K562 (cell line): ENCODE data around the gene ZNF385C. TPM values are rescaled to one million over a fixed set of nuclear protein-coding genes. Genes with fewer than 3 reads are reported as not detected.

Source experiments
- ATAC-seq: fragments of 200-7000 bp; cut with Tn5 transposase; 3 replicates; pipeline ENCODE4 v1.9.1; 2020; ENCODE audit warnings: moderate library complexity
- BruUV-seq: library from RNA; stranded (reverse); fragments of 400-500 nt; replicated peaks from 2 replicates; lab custom pipeline; 2021; lab: Mats Ljungman, UMichigan
- CTCF ChIA-PET: fragments of 300-600 bp; formaldehyde crosslinking; extraction: SDS; loops from one replicate; lab custom pipeline; 2021; ENCODE audit warnings: low intra/inter-chr PET ratio; lab: Yijun Ruan, JAX
- POLR2A ChIA-PET: fragments of 300-600, 350-650 bp; sonication (Branson Sonifier 250); formaldehyde crosslinking; extraction: SDS; loops from one replicate; lab custom pipeline; 2021; ENCODE audit warnings: antibody characterized with exemption, inconsistent platforms; lab: Yijun Ruan, JAX
- DNase-seq, 4 experiments: peaks; one replicate each; pipeline versions ENCODE4 v3.0.0 to v3.0.0-alpha.2; 2011 to 2018; ENCODE audit warnings: low spot score in 3 of 4, mixed read lengths in 3 of 4; ENCODE audit errors: extremely low read depth in 1 of 4
- FAIRE-seq: peaks from 2 replicates; lab custom pipeline; 2011; peaks lifted over from hg19 to GRCh38; lab: Jason Lieb, UNC
- H2AFZ ChIP-seq: 2 replicates; pipeline ENCODE4 v1.6.0; 2011; ENCODE audit warnings: low read depth, low read length, control low read depth, inconsistent platforms
- H3K27ac ChIP-seq: fragments of 200-600 bp; 3 replicates; pipeline ENCODE4 v1.8.0; 2011; ENCODE audit warnings: low read depth, mild to moderate bottlenecking, control low read depth, inconsistent platforms, low read length, moderate library complexity, mixed read lengths; ENCODE audit errors: extremely low read depth
- H3K27me3 ChIP-seq, 2 experiments: fragments of 300-600 bp in 1 of 2; 2 replicates in 1 of 2; 3 replicates in 1 of 2; pipeline versions ENCODE4 v1.6.0 to v1.8.0; 2011; ENCODE audit warnings: inconsistent platforms in 2 of 2, low read length in 2 of 2, mild to moderate bottlenecking in 1 of 2, mixed read lengths in 1 of 2, moderate library complexity in 1 of 2; ENCODE audit not compliant: control insufficient read depth in 2 of 2, insufficient read depth in 2 of 2
- H3K36me3 ChIP-seq: fragments of 300-600 bp; 3 replicates; pipeline ENCODE4 v1.8.0; 2011; ENCODE audit warnings: mild to moderate bottlenecking, low read length, inconsistent platforms; ENCODE audit not compliant: control insufficient read depth, insufficient read depth
- H3K4me1 ChIP-seq, 2 experiments: fragments of 200-600 bp in 1 of 2; replicated peaks in 1 of 2; 2 replicates in 1 of 2; 3 replicates in 1 of 2; pipeline versions ENCODE4 v1.5.1 to v1.8.0; 2011; ENCODE audit warnings: inconsistent platforms in 2 of 2, low read length in 2 of 2, mild to moderate bottlenecking in 1 of 2, mixed read lengths in 1 of 2, moderate library complexity in 1 of 2; ENCODE audit not compliant: control insufficient read depth in 2 of 2, insufficient read depth in 2 of 2
- H3K4me2 ChIP-seq: 2 replicates; pipeline ENCODE4 v1.6.1; 2011; ENCODE audit warnings: low read length, control low read depth, inconsistent platforms, mixed read lengths; ENCODE audit not compliant: insufficient read depth
- H3K4me3 ChIP-seq: fragments of 200-600 bp; sonication (generic), shearing (Covaris generic); 2 replicates; pipeline ENCODE4 v1.5.1; 2016; ENCODE audit warnings: control low read depth, inconsistent platforms
- H3K79me2 ChIP-seq: fragments of 200-600 bp; 3 replicates; pipeline ENCODE4 v1.8.0; 2011; ENCODE audit warnings: low read length, inconsistent platforms; ENCODE audit not compliant: control insufficient read depth, insufficient read depth
- H3K9ac ChIP-seq, 2 experiments: 2 replicates each; pipeline versions ENCODE4 v1.6.0 to v1.6.1; 2011; ENCODE audit warnings: low read depth in 2 of 2, low read length in 2 of 2, control low read depth in 1 of 2, inconsistent platforms in 1 of 2, mild to moderate bottlenecking in 1 of 2, mixed read lengths in 1 of 2; ENCODE audit not compliant: insufficient read depth in 1 of 2
- H3K9me1 ChIP-seq: one replicate; pipeline ENCODE4 v1.6.0; 2011; ENCODE audit warnings: inconsistent platforms, mild to moderate bottlenecking, low read length, moderate library complexity; ENCODE audit not compliant: control insufficient read depth, insufficient read depth
- H3K9me3 ChIP-seq: replicated peaks from 2 replicates; pipeline ENCODE4 v1.5.1; 2011; ENCODE audit warnings: low read depth, low read length, inconsistent platforms; ENCODE audit not compliant: control insufficient read depth, insufficient read depth
- H4K20me1 ChIP-seq: replicated peaks from 2 replicates; pipeline ENCODE4 v1.6.1; 2011; ENCODE audit warnings: low read length, inconsistent platforms, mixed read lengths; ENCODE audit not compliant: control insufficient read depth, insufficient read depth
- BRF1 ChIP-seq: IDR thresholded peaks from 3 replicates; pipeline ENCODE4 v1.6.1; 2011; ENCODE audit warnings: borderline replicate concordance, mild to moderate bottlenecking; ENCODE audit not compliant: insufficient read length; ENCODE audit errors: extremely low read depth
- CBFA2T2 ChIP-seq: fragments of 450-650 bp; conservative IDR thresholded peaks from 2 replicates; pipeline ENCODE4 v1.6.1; 2017; ENCODE audit warnings: mild to moderate bottlenecking
- CREM ChIP-seq: IDR thresholded peaks from 2 replicates; pipeline ENCODE4 v1.6.1; 2014; ENCODE audit warnings: antibody characterized with exemption, low read depth
- DEAF1 ChIP-seq: fragments of 450-650 bp; formaldehyde crosslinking; IDR thresholded peaks from 2 replicates; pipeline ENCODE4 v1.4.0; 2020; ENCODE audit warnings: mild to moderate bottlenecking, moderate library complexity
- DLX4 ChIP-seq: fragments of 250-450 bp; sonication (Bioruptor Pico); IDR thresholded peaks from 2 replicates; pipeline ENCODE4 v1.6.1; 2021; ENCODE audit warnings: mild to moderate bottlenecking
- HBP1 ChIP-seq: fragments of 450-650 bp; formaldehyde crosslinking; IDR thresholded peaks from 2 replicates; pipeline ENCODE4 v1.4.0; 2022; ENCODE audit warnings: missing genetic modification characterization
- KLF13 ChIP-seq: fragments of 450-650 bp; IDR thresholded peaks from 2 replicates; pipeline ENCODE4 v1.6.1; 2016; ENCODE audit warnings: missing genetic modification characterization, low read depth, mild to moderate bottlenecking, missing compliant biosample characterization, moderate library complexity, borderline replicate concordance
- KLF16 ChIP-seq: IDR thresholded peaks from 2 replicates; pipeline ENCODE4 v1.6.1; 2016; ENCODE audit warnings: antibody characterized with exemption
- LCOR ChIP-seq: sonication (generic); formaldehyde crosslinking; IDR thresholded peaks from 2 replicates; pipeline ENCODE4 v1.8.0; 2022; ENCODE audit warnings: mild to moderate bottlenecking, missing genetic modification reagents
- MAFF ChIP-seq: IDR thresholded peaks from 2 replicates; pipeline ENCODE4 v1.6.1; 2012; ENCODE audit warnings: low read length, improper control_type of control experiment
- NR2C2 ChIP-seq, 2 experiments: fragments of 200-800 bp in 1 of 2; sonication (Bioruptor generic) in 1 of 2; sonication (generic) in 1 of 2; formaldehyde crosslinking in 1 of 2; IDR thresholded peaks; 2 replicates each; pipeline versions ENCODE4 v1.6.1 to v1.8.0; 2016 to 2022; ENCODE audit warnings: mild to moderate bottlenecking in 1 of 2, missing compliant biosample characterization in 1 of 2, missing genetic modification characterization in 1 of 2, missing genetic modification reagents in 1 of 2
- PHTF2 ChIP-seq: fragments of 250-450 bp; sonication (Bioruptor Pico); IDR thresholded peaks from 2 replicates; pipeline ENCODE4 v1.5.0; 2021; ENCODE audit warnings: mild to moderate bottlenecking
- PRMT5 ChIP-seq: sonication (generic); formaldehyde crosslinking; IDR thresholded peaks from 2 replicates; pipeline ENCODE4 v1.5.0; 2020; ENCODE audit warnings: missing genetic modification reagents
- PURB ChIP-seq: sonication (generic); formaldehyde crosslinking; IDR thresholded peaks from 2 replicates; pipeline ENCODE4 v1.9.0; 2021; ENCODE audit warnings: low read depth, mild to moderate bottlenecking, missing genetic modification reagents
- RAD51 ChIP-seq: fragments of 450-650 bp; IDR thresholded peaks from 2 replicates; pipeline ENCODE4 v1.7.1; 2016; ENCODE audit warnings: low read depth, mild to moderate bottlenecking, borderline replicate concordance
- SRSF1 ChIP-seq: fragments of 200-400 bp; formaldehyde crosslinking; IDR thresholded peaks from 2 replicates; pipeline ENCODE4 v1.6.1; 2017; ENCODE audit warnings: mild to moderate bottlenecking, low read depth, low read length, moderate library complexity
- TEAD4 ChIP-seq, 2 experiments: sonication (generic) in 1 of 2; formaldehyde crosslinking in 1 of 2; IDR thresholded peaks; 2 replicates each; pipeline versions ENCODE4 v1.6.1 to v1.8.0; 2012 to 2022; ENCODE audit warnings: borderline replicate concordance in 1 of 2, inconsistent platforms in 1 of 2, low read length in 1 of 2, mild to moderate bottlenecking in 1 of 2, missing genetic modification reagents in 1 of 2
- ZFP36 ChIP-seq: fragments of 150-350 bp; IDR thresholded peaks from 2 replicates; pipeline ENCODE4 v1.6.1; 2018; ENCODE audit warnings: low read length, low read depth; ENCODE audit not compliant: partially characterized antibody
- ZNF445 ChIP-seq: fragments of 250-450 bp; sonication (Bioruptor Pico); IDR thresholded peaks from 2 replicates; pipeline ENCODE4 v1.4.0; 2020; ENCODE audit warnings: low read depth, mild to moderate bottlenecking, moderate library complexity
- WGBS: fragments of 100-300 bp; shearing (Covaris generic); methylation state at CpG from one replicate; pipeline ENCODE4 v1.1.6; 2016; ENCODE audit warnings: low coverage, mixed read lengths; ENCODE audit not compliant: insufficient coverage; ENCODE audit errors: missing lambda C conversion rate; 5-methylcytosine and 5-hydroxymethylcytosine counted together
- in situ Hi-C: fragments of 300-500 bp; cut with MboI; formaldehyde crosslinking; loops from 4 replicates; pipeline ENCODE4 v1.15.0; 2018; ENCODE audit warnings: inconsistent platforms, mixed read lengths
- intact Hi-C: fragments of 100-400 bp; cut with micrococcal nuclease; formaldehyde crosslinking; loops from 2 replicates; pipeline ENCODE4 v1.14.2; 2022
- polyA plus RNA-seq, 8 experiments: library from polyadenylated mRNA; depleted of rRNA in 4 of 8; stranded (reverse) in 5 of 8; unstranded in 3 of 8; fragments of >200 nt; fragmentation: Nextera tagmentation in 2 of 8; fragmentation: Illumina TruSeq in 1 of 8; extraction: Ambion mirVana in 2 of 8; extraction: Trizol in 1 of 8; gene quantifications; 2 replicates each; pipeline versions ENCODE4 v1.2.1 to v1.2.3, GENCODE V29; 2011 to 2014; ENCODE audit warnings: inconsistent platforms in 1 of 8, missing spikeins in 1 of 8
- total RNA-seq, 7 experiments: library from RNA; depleted of rRNA in 6 of 7; stranded (reverse); fragments of >200 nt in 6 of 7; fragmentation: Illumina TruSeq in 2 of 7; extraction: Trizol in 2 of 7; gene quantifications; 2 replicates each; pipeline versions ENCODE4 v1.2.1 to v1.2.3, GENCODE V29; 2011 to 2021; ENCODE audit warnings: low replicate concordance in 1 of 7

ZNF385C gene
- total and polyA plus RNA-seq, 9 of the 15 experiments (the other 6 are each of a cell fraction or from before 2014, with no cell fraction given): 0.03 to 0.35 (median 0.18) TPM; not detected in 1

- no peak overlapping the region for H3K27ac ChIP-seq
- BruUV-seq: no TSS peak
- in situ Hi-C loops (no loop called here), intact Hi-C loops (no loop called here)
- peak overlapping the region; percentile 70 for H2AFZ ChIP-seq
- no peaks in the 10 kb centered on the region for H3K9me3 ChIP-seq
- H3K36me3 ChIP-seq: no peaks in the 10 kb centered on the region
- H4K20me1 ChIP-seq: peaks cover 4% of the 10 kb centered on the region; the same call in 1 of the 2 replicates
- peak; percentile 64 for FAIRE-seq
- H3K27me3 ChIP-seq: peaks cover 0 to 8% of the 10 kb centered on the region in 2 experiments; a peak in 1 of 5 replicates
- POLR2A ChIA-PET: interaction anchor here (1.0 kb wide), 1 partner anchor 13 kb away, joined by 3 read pairs; no protein-coding TSS in a partner anchor
- no peaks in the 10 kb centered on the region for H3K9me1 ChIP-seq
- peak overlapping the region in 1 of 2 experiments; percentile 63; a peak in 1 of 4 replicates for H3K9ac ChIP-seq
- peak; percentile 44 to 51 (median 50) for DNase-seq
- WGBS: 6% methylated on average over 8 of the region's 8 CpGs
- ATAC-seq: peak; percentile 59
- peaks cover 14 to 15% of the 10 kb centered on the region in 2 experiments for H3K4me1 ChIP-seq
- no peaks in the 10 kb centered on the region for H3K79me2 ChIP-seq
- CTCF ChIA-PET: interaction anchor here (1.4 kb wide), 1 partner anchor 22 kb away, joined by 4 read pairs; no protein-coding TSS in a partner anchor
- no peak overlapping the region for H3K4me3 ChIP-seq
- peak overlapping the region; percentile 45 for H3K4me2 ChIP-seq
- TF ChIP-seq ZNF445 (CRISPR knock-in tag): no peak
- TF ChIP-seq NR2C2 (CRISPR knock-in tag; IDR thresholded peaks at IDR 0.05): no peak
- TF ChIP-seq NR2C2 (tag; IDR thresholded peaks at IDR 0.05): peak; percentile 62
- no peak for TF ChIP-seq PURB (CRISPR knock-in tag)
- TF ChIP-seq CREM: peak; percentile 28; the same call in 1 of the 2 replicates
- TF ChIP-seq DLX4 (CRISPR knock-in tag): no peak
- peak; percentile 72 for TF ChIP-seq MAFF
- no peak for TF ChIP-seq LCOR (CRISPR knock-in tag)
- no peak for TF ChIP-seq DEAF1
- TF ChIP-seq CBFA2T2: peak; percentile 42
- 0 out of 2 replicates have a peak, but pooled peaks have one; percentile 21 for TF ChIP-seq RAD51
- TF ChIP-seq SRSF1: no peak
- TF ChIP-seq ZFP36: no peak
- no peak for TF ChIP-seq HBP1 (CRISPR knock-in tag)
- TF ChIP-seq BRF1: no peak
- TF ChIP-seq PHTF2 (CRISPR knock-in tag): no peak
- peak; percentile 50 for TF ChIP-seq TEAD4 (IDR thresholded peaks at IDR 0.05; ENCODE audit: low read length)
- TF ChIP-seq TEAD4 (CRISPR knock-in tag; IDR thresholded peaks at IDR 0.05; ENCODE audit: borderline replicate concordance): no peak
- no peak for TF ChIP-seq KLF13 (tag)
- TF ChIP-seq PRMT5 (CRISPR knock-in tag): no peak
- TF ChIP-seq KLF16: 0 out of 2 replicates have a peak, but pooled peaks have one; percentile 6
Observed at GRCh38 chr17:42078396-42079043, 19.8 kb downstream of the ZNF385C start.
